ENCODE data around the gene HMCN2.

GRCh38 chr9:130445268-130445983, 179.9 kb downstream of the HMCN2 start:
- TF ChIP-seq POLR2A (IDR thresholded peaks at IDR 0.05; ENCODE audit: low read length) (no peak), GATA1 (IDR thresholded peaks at IDR 0.05; ENCODE audit: low read depth, low read length) (no peak)

Measured in erythroblast (primary cell).